Measurements from ENCODE around the gene AOC1. TPM values are rescaled to one million over a fixed set of nuclear protein-coding genes. Genes with fewer than 3 reads are reported as not detected.

Gene AOC1
- total and polyA plus RNA-seq, 2 of the 13 experiments (the other 11 are each of a cell fraction or from before 2014, with no cell fraction given) = not detected

DNA sequence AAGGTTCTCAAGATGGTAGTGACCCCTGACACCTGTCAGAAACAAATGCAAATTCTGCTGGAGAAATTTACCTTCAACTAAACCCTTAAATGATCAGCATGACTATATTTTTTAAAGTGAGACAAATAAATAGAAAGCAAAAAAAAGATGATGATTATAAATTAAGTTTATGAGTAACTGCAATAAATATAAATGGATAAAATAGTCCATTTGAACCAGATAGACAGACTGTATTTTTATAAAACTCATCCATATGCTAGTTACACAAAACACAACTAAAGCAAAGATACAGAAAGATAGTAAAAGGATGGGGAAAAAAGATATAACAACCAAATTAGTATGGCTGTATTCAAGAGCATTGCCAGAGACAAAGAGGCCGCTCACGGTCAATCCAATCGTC, 45.9 kb upstream of the AOC1 start:
- H3K27ac ChIP-seq (ENCODE audit: extremely low read length, insufficient read depth, low read length) = no peak overlapping the region
- no TSS peak for BruUV-seq (replicated peaks)
- H3K4me3 ChIP-seq (replicated peaks in 1 of 3; ENCODE audit: insufficient read depth in 1 of 3, low read depth in 2 of 3, low read length in 3 of 3) = no peak overlapping the region
- TF ChIP-seq, protein P1, sequence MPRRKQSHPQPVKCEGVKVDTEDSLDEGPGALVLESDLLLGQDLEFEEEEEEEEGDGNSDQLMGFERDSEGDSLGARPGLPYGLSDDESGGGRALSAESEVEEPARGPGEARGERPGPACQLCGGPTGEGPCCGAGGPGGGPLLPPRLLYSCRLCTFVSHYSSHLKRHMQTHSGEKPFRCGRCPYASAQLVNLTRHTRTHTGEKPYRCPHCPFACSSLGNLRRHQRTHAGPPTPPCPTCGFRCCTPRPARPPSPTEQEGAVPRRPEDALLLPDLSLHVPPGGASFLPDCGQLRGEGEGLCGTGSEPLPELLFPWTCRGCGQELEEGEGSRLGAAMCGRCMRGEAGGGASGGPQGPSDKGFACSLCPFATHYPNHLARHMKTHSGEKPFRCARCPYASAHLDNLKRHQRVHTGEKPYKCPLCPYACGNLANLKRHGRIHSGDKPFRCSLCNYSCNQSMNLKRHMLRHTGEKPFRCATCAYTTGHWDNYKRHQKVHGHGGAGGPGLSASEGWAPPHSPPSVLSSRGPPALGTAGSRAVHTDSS (CRISPR knock-in tag; conservative IDR thresholded peaks at IDR 0.05) = no peak
- TF ChIP-seq ARNTL (CRISPR knock-in tag; IDR thresholded peaks at IDR 0.05) = no peak
- TF ChIP-seq KDM3A (CRISPR knock-in tag; IDR thresholded peaks at IDR 0.05; ENCODE audit: low read depth) = no peak
- TF ChIP-seq RARA (CRISPR knock-in tag; IDR thresholded peaks at IDR 0.05) = no peak
- TF ChIP-seq ETV5 (CRISPR knock-in tag; IDR thresholded peaks at IDR 0.05; ENCODE audit: borderline replicate concordance) = no peak
- no peak for TF ChIP-seq ZBTB3 (CRISPR knock-in tag; IDR thresholded peaks at IDR 0.05; ENCODE audit: borderline replicate concordance, low read depth)
- TF ChIP-seq RXRA (CRISPR knock-in tag; IDR thresholded peaks at IDR 0.05) = no peak
- no peak for TF ChIP-seq ZNF567 (CRISPR knock-in tag; IDR thresholded peaks at IDR 0.05; ENCODE audit: borderline replicate concordance)
- no peak for TF ChIP-seq SIX1 (CRISPR knock-in tag; IDR thresholded peaks at IDR 0.05; ENCODE audit: borderline replicate concordance)
- TF ChIP-seq, protein P2, sequence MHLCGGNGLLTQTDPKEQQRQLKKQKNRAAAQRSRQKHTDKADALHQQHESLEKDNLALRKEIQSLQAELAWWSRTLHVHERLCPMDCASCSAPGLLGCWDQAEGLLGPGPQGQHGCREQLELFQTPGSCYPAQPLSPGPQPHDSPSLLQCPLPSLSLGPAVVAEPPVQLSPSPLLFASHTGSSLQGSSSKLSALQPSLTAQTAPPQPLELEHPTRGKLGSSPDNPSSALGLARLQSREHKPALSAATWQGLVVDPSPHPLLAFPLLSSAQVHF (CRISPR knock-in tag; IDR thresholded peaks at IDR 0.05) = no peak
- TF ChIP-seq HOXA9 (CRISPR knock-in tag; IDR thresholded peaks at IDR 0.05; ENCODE audit: borderline replicate concordance) = no peak
- H3K9me3 ChIP-seq (ENCODE audit: low read length) = peaks cover 19% of the 10 kb centered on the region; the same call in 1 of the 2 replicates
- ATAC-seq (no peak), DNase-seq (ENCODE audit: low spot score) (no peak), FAIRE-seq (no peak)
- intact Hi-C loops (cut with micrococcal nuclease; ENCODE audit: unreplicated experiment) (no loop called here), in situ Hi-C loops (cut with HindIII; ENCODE audit: extremely low pct_ligation_motif_present, low pct_unique_long_range_greater_than_20kb) (no loop called here)
- no peak overlapping the region for H2AFZ ChIP-seq (ENCODE audit: low read length)
- POLR2A ChIA-PET = no interaction called here
- H4K20me1 ChIP-seq (ENCODE audit: insufficient read depth, low read length) = no peaks in the 10 kb centered on the region
- no peak overlapping the region for H3K4me2 ChIP-seq (ENCODE audit: low read depth, low read length)
- H3K27me3 ChIP-seq (ENCODE audit: control insufficient read depth in 1 of 2, insufficient read depth in 2 of 2, low read length in 2 of 2) = peaks cover 0 to 8% of the 10 kb centered on the region in 2 experiments; a peak in 3 of 5 replicates
- no peaks in the 10 kb centered on the region for H3K79me2 ChIP-seq (ENCODE audit: insufficient read depth, low read length)
- CTCF ChIA-PET (ENCODE audit: low intra/inter-chr PET ratio, low total read pairs) = no interaction called here
- H3K4me1 ChIP-seq (ENCODE audit: insufficient read depth, low read length) = peaks cover 19% of the 10 kb centered on the region
- H3K9ac ChIP-seq (ENCODE audit: insufficient read depth, low read depth, low read length) = no peak overlapping the region
- WGBS (ENCODE audit: low lambda C conversion rate) = 92% methylated on average over 3 of the region's 3 CpGs
- no peaks in the 10 kb centered on the region for H3K36me3 ChIP-seq (replicated peaks in 1 of 2; ENCODE audit: control insufficient read depth in 1 of 2, insufficient read depth in 2 of 2, low read length in 2 of 2)

Measured in HepG2 (cell line).